Measurements from ENCODE around the gene TMA7.

GRCh38 chr3:48408823-48409281 lies 31.2 kb upstream of the TMA7 start:
- no peak for TF ChIP-seq POLR2A (conservative IDR thresholded peaks at IDR 0.05)
- TF ChIP-seq RNF219 (CRISPR knock-in tag; IDR thresholded peaks at IDR 0.05): no peak
- TF ChIP-seq ZNF609 (CRISPR knock-in tag; IDR thresholded peaks at IDR 0.05; ENCODE audit: borderline replicate concordance): no peak
- no peak for TF ChIP-seq YY1 (IDR thresholded peaks at IDR 0.05; ENCODE audit: borderline replicate concordance in 1 of 3, control insufficient read depth in 1 of 3, extremely low read depth in 1 of 3, insufficient read depth in 3 of 3, insufficient read length in 1 of 3, insufficient replicate concordance in 2 of 3, low read depth in 1 of 3, low read length in 2 of 3)
- no peak for TF ChIP-seq TGIF2 (CRISPR knock-in tag; IDR thresholded peaks at IDR 0.05)
- TF ChIP-seq ZNF407 (IDR thresholded peaks at IDR 0.05; ENCODE audit: low read depth): no peak
- no peak for TF ChIP-seq KLF6 (CRISPR knock-in tag; IDR thresholded peaks at IDR 0.05; ENCODE audit: borderline replicate concordance)

Data from K562 (cell line).